Germinal center (tissue), 1 donor: ENCODE results near the gene SLC4A8.

Experiments
- DNase-seq: peaks from one replicate; pipeline ENCODE4 v3.0.0; 2012; ENCODE audit warnings: mixed read lengths, low spot score

Gene SLC4A8

DNA sequence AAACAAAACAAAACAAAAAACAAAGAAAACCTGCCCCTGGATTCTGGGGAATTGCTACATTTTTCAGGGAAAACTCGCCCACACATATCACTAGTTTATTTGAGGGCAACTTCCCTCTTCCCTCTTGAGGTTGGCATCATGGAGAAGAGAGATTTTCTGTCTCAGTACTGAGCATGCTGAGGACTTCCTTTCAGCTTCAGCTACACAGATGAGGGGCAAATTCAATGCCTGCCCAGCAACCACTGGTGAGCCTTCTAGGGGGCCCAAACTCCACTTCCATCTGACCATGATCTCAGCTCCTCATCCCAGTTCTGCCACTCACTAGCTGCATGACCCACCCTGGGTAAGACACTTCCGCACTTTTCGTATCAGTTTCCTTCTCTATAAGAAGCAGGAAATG lies 103.3 kb downstream of the SLC4A8 start:
- DNase-seq, result no peak

DNA sequence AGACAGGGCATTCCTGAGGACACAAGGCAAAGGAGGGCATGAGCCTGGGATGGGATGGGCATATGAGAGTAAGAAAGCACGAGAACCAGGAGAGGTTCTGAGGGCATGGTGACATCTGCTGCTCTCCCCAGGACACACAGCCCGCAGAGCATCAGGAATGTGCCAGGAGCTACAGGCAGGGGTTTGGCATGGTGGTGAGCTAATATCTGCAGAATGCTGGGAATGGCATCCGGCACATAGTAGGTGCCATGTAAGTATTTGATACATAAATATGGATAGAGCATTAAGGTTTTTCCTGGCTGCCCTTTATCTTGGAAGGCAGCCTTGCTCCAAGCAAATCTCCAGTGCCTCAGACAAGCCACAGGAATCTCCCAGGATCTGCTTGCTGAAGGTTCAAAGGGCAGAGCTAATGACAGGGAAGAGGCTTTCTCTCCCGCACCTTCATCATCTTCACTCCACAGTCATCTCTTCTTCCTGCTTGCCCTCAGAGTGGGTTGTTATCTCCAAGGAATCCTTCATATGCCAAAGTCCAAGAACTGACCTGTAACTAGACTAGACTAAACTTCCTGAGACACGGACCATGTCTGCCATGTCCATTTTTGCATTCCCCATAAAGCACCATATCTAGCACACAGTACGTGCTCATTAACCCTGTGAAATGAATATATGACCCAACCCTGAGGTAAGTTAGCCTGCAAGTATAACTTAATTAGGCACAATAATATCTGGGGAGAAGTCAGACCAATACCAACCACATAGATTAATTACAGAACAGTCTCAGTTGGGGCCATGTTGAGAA lies 104.4 kb downstream of the SLC4A8 start:
- no peak for DNase-seq

DNA sequence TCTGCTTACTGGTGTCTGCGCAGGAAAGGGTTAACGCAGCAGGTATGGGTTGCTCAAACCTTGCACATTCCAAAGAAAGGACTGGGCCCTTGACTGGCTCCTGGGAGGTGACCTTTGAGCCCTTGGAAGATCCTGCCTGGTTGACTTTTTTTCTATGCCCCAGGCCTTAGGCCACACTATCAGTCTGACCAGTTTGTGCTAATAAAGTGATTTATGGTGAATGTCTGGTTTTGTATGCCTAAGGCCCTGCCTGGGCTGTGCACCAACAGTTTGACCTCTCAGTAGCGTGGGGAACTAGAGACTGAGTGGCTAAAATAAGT lies 105.0 kb downstream of the SLC4A8 start:
- no peak for DNase-seq

DNA sequence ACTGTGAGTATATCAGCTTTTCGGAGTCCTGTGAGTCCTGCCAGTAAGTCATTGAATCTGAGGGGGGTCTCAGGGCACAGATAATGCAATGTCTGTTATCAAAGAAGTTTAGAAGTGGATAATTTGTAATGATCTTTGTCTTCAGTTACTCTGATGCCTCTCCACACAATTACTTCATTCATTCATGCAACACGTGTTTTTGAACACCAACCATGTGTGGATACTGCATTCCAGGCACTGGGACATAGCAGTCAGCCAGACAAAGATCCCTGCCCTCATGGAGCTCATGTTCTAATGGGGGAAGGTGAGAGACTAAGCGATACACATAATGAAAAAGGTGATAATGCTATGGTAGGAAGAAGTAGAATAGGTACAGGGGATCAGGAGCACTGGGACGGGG lies 105.6 kb downstream of the SLC4A8 start:
- DNase-seq, result no peak

DNA sequence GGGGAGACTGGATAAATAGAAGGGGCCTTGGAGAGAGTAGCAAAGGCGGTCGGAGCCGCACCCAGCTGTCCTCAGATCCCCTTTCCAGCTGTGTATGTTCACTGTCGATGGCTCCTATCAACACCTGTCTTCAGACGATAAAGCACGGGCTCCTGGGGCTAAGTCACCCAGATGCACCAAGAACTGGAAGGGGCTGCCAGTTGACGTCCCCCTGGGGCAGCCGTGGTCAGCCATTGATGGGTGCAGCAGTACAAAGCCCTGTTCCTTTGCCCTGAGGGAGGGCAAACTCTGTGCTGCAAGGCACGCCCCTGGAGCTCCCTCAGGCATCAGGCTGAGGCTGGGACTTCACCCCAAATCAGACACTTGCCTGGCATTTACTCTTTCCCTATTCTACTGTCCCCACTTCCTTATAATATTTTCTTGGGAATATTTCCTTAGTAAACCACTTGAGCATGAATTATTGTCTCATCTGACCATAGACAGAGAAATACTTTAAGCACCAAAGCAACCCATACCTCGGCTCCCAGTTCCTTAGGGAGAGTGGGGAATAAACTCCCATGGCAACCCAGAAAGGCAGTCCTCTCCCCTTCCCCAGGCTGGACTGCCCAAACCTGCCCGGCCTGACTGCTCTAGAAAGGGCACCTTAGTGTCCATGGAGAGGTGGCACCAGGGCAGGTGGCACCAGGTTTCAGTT lies 106.8 kb downstream of the SLC4A8 start:
- DNase-seq, result no peak

DNA sequence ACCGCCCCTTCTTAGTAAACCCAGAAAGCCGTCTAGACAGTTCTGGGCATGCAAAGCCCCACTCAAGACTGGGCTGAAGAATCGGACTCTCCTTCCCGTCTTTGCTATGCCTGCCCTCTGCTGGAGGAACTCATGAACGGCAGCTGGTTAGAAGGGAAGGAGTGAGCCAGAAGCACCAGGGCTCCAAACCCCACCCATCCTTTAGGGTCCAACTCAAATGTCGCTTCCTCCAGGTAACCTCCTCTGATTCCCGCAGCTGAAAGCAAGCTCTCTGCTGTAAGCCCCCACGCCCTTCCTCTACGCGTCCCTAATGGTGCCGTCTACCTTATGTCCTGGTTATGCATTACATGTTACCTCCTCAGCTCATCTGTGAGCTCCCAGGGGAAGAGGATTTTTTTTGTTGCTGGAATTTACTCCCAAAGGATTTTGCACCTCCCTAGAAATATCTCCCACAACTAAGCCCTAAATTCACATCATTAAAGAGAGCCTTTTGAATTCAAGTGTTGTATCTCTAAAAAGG lies 107.4 kb downstream of the SLC4A8 start:
- DNase-seq, result peak; percentile 87

DNA sequence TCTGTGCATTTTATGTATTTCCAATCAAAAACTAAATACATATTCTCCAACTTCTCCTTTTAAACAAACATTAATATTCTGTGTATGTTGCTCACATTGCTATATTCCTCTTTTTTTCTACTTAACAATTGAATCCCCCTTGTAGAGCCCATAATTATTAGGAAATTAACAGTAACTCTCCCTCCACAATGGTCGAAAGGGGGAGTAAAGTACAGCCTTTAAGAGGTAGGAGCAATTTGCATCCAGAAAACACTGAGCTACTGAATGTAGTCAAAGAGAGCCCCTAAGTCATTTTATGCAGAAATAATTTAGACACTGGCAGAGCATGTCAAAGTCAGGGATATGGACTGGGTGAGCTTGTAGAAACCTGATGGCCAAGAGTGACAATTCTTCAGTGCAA lies 109.2 kb downstream of the SLC4A8 start:
- DNase-seq, result no peak

DNA sequence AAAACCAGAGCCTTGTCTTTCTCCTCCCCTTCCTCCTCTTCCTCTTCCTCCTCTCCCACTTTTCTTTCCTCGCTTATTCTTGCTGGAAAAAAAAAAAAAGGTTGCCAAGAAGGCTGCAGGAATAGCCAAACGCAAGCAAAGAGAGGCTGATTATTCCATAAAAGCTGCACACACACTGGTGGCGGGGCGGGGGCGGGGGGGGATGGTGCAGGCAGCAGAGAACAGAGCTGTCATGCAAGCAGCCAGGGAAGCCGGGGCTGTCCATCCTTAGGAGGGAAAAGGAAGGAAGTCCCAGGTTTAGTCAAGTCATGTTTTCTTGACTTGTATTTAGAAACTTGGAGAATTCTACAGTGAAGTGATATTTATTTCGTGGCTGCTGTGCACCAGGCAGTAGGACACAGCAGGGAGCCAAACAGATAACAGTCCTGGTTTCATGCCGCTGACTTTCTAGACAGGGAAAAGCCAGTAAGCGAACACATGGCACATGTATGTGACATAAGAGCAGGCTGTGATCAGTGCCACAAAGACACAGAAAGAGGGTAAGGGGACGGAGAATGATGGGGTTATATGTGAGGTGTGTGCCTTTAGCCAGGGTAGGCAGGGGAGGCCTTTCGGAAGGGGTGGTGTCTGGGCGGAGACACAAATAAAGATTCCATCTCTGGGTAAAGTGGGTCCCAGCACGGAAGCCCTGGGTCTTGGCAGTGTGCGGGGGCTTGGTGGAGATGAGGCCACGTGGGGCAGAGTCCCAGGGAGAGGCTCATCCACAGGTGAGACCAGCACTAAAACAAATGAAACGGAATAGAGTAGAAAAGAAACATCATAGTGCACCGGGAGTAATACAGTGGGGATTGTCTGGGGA lies 109.8 kb downstream of the SLC4A8 start:
- no peak for DNase-seq

DNA sequence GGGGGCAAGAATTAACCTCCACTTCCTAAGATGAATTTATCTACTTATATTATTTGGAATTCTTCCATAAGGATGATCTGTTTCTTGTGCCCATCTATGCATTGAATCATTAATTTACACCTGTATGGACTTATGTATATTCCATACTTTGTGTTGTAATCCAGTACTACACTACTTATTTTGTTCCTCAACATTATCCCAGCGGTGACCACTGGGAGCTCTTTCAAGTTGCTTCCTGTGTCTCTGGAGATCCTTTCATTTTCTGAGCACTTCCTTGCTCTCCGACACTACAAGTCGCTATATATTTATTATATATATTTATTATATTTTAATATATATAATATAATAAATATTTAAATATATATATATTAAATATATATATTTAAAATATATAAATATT lies 111.5 kb downstream of the SLC4A8 start:
- no peak for DNase-seq

DNA sequence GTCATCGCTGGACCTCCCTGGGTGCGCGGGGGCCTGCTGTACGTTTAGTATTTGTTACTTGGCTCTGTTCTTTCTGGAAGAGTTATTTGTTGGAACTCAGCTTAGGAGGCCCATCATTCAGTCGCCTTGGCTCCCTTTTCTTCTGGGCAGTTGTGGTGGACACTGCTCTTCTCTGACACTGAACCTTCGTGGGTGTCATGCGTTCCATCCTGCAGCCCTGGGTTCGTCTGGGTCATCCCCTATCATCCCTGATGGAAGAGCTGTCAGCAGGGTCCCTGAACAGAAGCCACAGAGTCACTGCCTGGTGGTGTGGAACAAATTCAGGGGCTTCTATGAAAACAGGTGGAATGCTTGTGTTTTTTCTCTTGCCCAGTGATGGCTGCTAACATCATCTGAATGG lies 113.5 kb downstream of the SLC4A8 start:
- no peak for DNase-seq

DNA sequence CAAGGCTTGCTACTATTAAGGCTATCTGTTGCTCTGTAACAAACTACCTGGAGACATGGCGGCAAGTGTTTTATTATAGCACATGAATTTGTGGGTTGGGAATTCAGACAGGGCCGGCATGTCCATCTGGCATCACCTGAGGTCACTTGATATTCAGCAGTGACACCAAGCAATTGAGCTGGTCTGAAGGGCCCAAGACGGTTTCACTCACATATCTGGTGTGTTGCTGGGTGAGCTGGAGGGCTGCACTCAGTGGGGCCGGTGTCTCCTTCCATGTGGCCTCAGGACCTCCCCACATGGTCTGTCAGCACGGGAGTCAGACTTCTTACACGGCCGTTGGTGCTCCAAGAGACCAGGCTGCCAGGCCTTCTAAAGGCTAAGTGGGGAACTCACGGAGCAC lies 114.0 kb downstream of the SLC4A8 start:
- DNase-seq, result no peak

DNA sequence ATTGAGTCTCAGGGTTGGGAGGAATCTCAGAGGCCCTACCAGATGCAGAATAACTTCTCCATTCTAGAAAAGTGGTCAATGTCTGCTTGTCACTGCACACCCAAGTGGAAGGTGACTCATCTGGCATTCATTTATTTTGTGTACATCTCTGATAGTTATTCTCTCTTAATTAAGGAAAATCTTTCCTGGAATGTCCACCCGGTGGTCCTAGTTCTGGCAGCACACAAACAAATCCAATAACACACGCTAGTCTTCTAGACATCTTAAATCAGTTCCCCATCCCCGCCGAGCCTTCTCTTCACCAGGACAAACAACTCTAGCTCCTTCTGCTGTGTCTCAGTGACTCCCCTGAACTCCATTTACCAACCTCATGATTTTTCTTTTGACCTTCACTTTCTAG lies 116.4 kb downstream of the SLC4A8 start:
- DNase-seq, result no peak

DNA sequence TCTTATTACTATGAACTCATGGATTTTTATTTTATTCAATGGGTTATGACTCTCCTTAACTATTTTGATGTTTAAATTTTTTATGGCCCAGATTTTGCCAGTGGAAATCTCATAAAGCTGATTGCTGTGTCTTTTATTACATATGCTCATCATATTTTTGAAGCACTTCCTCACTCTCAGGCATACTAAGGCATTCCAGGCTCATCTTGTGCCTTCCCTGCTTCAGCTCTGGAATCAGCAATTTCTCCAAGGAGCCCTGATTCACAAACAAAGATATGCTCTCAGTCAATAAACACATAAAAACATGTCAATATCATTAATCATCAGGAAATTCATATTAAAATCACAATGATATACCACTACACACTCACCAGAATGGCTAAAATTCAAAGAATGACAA lies 121.5 kb downstream of the SLC4A8 start:
- DNase-seq, result no peak

DNA sequence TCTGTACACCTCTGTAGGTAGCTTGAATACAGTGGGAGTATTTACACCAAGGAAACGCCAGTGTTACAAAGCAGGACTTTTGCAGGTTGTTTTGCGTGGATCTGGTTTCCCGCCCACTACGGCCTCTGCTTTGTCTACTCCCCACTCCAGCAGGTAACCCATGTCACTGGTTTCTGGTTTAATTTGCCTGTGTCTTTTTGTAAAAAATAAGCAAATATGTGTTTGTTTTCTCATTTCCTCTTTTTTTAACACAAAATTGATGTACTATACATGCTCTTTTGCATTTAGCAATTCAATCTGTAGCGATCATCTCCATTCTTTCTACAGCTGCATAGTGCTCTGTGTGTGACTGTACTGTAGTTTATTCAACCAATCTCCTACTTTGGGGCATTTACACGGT lies 123.0 kb downstream of the SLC4A8 start:
- peak; percentile 55 for DNase-seq

DNA sequence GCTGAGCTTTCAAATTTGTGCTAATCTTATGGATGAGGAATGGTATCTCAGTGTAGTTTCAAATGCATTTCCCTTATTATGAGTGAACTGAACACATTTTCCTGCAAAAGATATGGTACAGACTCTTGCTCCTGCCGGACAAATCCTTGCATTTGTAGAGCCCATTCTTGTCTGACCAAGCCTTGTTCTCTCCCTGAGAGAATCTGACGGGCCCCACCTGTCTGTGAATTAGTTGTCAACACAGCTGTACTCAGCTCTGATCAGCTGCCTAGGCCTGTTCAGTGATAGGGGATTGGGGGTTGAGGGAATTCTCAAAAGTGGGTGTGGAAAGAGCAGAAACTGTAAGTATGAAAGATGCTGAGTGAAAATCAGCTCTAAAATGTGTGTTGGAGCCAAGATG lies 123.6 kb downstream of the SLC4A8 start:
- no peak for DNase-seq

DNA sequence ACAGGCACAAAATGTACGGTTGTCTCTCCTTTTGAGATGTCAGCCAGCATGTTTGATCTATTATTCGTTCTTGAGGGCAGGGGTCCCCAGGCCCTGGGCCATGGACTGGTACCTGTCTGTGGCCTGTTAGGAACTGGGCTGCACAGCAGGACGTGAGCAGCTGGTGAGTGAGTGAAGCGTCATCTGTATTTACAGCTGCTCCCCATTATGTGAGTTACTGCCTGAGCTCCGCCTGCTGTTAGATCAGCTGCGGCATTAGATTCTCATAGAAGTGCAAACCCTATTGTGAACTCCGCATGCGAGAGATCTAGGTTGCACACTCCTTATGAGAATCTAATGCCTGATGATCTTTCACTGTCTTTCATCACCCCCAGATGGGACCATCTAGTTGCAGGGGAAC lies 125.0 kb downstream of the SLC4A8 start:
- no peak for DNase-seq
